GM12801 (cell line): ENCODE results near the gene FBXO27.

ENCODE experiments used
- TF ChIP-seq, protein P1 (sequence below): IDR thresholded peaks from one replicate; pipeline ENCODE4 v1.5.1; 2011; ENCODE audit warnings: control low read depth; ENCODE audit not compliant: insufficient read length; ENCODE audit errors: extremely low read depth

FBXO27 gene

DNA sequence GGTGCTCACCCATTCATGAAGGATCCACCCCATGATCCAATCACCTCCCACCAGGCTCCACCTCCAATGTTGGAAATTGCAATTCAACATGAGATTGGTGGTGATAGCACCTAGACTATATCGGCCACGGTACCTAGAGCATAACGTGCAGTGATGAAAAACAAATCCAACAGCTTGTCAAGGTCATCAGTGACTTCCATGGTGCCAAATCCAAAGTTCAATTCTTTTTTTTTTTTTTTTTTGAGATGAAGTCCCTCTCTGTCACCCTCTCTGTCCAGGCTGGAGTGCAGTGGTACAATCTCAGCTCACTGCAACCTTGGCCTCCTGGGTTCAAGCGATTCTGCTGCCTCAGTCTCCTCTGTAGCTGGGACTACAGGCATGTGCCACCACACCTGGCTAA, 34.8 kb upstream of the FBXO27 start:
- TF ChIP-seq, protein P1, sequence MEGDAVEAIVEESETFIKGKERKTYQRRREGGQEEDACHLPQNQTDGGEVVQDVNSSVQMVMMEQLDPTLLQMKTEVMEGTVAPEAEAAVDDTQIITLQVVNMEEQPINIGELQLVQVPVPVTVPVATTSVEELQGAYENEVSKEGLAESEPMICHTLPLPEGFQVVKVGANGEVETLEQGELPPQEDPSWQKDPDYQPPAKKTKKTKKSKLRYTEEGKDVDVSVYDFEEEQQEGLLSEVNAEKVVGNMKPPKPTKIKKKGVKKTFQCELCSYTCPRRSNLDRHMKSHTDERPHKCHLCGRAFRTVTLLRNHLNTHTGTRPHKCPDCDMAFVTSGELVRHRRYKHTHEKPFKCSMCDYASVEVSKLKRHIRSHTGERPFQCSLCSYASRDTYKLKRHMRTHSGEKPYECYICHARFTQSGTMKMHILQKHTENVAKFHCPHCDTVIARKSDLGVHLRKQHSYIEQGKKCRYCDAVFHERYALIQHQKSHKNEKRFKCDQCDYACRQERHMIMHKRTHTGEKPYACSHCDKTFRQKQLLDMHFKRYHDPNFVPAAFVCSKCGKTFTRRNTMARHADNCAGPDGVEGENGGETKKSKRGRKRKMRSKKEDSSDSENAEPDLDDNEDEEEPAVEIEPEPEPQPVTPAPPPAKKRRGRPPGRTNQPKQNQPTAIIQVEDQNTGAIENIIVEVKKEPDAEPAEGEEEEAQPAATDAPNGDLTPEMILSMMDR = no peak

- TF ChIP-seq, protein P1 = no peak
Measured at GRCh38 chr19:39065928-39066327, 33.6 kb upstream of the FBXO27 start.

DNA sequence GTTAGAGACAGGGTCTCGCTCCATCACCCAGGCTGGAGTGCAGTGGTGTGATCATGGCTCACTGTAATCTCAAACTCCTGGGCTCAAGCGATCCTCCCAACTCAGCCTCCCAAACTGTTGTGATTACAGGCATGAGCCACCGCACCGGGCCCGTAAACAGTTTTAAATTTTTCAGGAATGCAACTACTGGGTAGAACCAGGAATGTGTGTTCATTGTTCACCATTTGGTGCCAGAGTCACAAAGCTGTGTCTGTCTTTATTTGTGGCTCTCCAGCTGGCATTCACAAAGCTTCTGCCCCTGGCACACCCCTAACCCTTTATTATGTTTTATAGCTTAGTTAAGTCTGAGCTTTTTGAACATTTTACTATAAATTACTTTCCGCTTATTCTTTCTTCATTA, 32.1 kb upstream of the FBXO27 start:
- TF ChIP-seq, protein P1 = no peak

DNA sequence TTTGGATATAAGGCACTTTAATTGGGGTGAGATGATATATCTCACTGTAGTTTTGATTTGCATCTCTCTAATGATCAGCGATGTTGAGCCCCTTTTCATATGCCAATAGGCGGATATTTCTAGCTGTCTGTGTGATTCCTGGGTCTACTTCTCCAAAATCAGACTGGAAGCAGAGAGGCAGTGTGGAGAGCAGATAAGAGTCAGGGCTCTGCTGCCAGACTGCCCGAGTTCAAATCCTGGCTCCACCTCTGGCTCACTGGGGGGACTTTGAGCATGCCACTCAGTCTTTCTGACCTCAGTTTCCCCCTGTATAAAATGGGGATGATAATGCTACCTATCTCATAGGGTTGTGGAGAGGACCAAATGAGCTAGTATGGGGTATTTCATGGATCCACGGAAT, 27.8 kb upstream of the FBXO27 start:
- TF ChIP-seq, protein P1 = no peak

DNA sequence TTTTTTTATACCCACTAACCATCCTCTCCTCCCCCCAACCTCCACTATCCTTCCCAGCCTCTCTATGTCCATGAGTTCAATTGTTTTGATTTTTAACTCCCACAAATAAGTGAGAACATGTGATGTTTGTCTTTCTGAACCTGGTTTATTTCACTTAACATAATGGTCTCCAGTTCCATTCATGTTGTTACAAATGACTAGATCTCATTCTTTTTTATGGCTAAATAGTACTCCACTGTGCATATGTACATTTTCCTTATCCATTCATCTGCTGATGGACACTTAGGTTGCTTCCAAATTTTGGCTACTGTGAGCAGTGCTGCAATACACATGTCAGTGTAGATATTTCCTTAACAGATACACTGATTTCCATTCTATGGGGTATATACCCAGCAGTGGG, 27.0 kb upstream of the FBXO27 start:
- TF ChIP-seq, protein P1 = no peak

DNA sequence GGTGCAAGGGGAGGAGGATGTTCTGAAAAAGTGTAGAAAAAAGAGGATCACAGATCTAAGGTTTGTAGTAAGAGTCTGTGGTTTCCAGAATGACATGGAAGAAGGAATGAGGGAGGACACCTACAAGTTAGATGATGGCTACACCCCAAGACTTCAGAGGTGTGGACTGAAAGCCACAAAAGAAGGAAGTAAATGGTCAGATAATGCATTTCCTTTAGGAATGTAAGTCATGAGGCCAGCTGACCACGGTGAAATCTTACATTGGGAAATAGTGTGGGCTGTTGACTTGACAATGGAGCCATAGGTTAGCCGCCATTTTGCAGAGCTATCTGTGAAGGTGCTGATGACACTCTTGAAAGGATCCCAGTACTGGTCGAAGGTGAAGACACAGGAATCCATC, 25.3 kb upstream of the FBXO27 start:
- TF ChIP-seq, protein P1 = no peak

GRCh38 chr19:39054091-39054470, 21.7 kb upstream of the FBXO27 start:
- TF ChIP-seq, protein P1 = no peak

DNA sequence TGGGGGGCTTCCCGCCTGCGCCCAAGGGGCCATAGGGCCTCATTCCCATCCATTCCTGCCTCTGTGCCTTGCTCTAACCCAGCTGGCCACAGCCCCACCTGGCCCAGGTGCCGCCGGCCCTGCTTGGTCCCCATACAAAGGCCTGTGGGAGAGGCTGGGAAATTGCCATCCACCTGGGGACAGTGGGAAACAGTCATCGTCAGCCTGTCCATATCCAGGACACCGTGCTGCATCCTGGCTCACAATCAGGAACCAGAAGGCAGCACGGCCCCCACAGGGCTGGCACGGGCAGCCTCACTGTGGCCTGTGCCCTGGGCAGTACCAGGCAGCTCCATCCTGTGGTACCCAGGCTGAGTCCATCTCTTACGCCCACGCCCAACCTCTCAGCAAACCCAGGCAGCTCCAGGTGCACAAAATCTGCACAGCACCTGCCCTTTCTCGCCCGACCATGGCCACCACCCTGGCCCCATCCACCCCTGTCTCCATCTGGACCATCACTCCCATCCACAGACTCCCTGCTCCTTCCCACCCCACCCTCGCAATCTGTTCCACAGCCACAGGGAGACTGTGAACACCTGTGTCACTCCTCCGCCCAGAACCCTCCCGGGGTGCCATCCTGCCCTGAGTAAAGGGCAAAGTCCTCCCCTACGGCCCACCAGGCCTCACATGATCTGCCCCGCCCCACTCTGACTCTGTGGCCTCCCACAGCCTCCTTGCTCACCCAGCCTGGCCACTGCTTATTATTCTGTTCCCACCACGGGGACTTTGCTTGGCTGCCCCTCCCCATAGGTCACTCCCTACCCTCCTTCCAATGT, 21.1 kb upstream of the FBXO27 start:
- TF ChIP-seq, protein P1 = no peak
